Cortex of kidney (tissue), 1 donor: Measurements from ENCODE around the gene C1orf94.

Experiments
- DNase-seq: peaks from one replicate; lab custom pipeline; 2025; lab: John Stamatoyannopoulos, UW

C1orf94 gene

GRCh38 chr1:34262023-34262853 is 85.5 kb downstream of the C1orf94 start:
- DNase-seq: no peak

GRCh38 chr1:34262921-34263320 is 86.2 kb downstream of the C1orf94 start:
- DNase-seq: no peak

GRCh38 chr1:34263406-34263805 is 86.7 kb downstream of the C1orf94 start:
- DNase-seq: no peak

- DNase-seq: no peak
These were observed 88.7 kb downstream of the C1orf94 start for GRCh38 chr1:34265396-34265795.

- DNase-seq: no peak
These were observed 89.6 kb downstream of the C1orf94 start for GRCh38 chr1:34266127-34266951.

- DNase-seq: no peak
These were observed 90.6 kb downstream of the C1orf94 start for GRCh38 chr1:34267326-34267725.

GRCh38 chr1:34268311-34268954 is 91.7 kb downstream of the C1orf94 start:
- DNase-seq: no peak
